ENCODE data around the gene C16orf96.

C16orf96 gene

GRCh38 chr16:4601036-4601863, 45.1 kb downstream of the C16orf96 start:
- no peaks in the 10 kb centered on the region for H3K79me2 ChIP-seq (ENCODE audit: control insufficient read depth, insufficient read depth, low read length)
- H2AK5ac ChIP-seq (ENCODE audit: low read length), result no peak overlapping the region
- H3K4me1 ChIP-seq (ENCODE audit: control insufficient read depth, low read depth, low read length), result no peaks in the 10 kb centered on the region
- H2BK5ac ChIP-seq (ENCODE audit: low read length), result no peak overlapping the region
- H3K27me3 ChIP-seq (ENCODE audit: insufficient read depth, low read length, poor library complexity), result no peaks in the 10 kb centered on the region
- H3K4me3 ChIP-seq (ENCODE audit: low read length), result no peak overlapping the region
- 100% methylated on average over 3 of the region's 18 CpGs for WGBS (ENCODE audit: extremely low coverage, insufficient coverage, low lambda C conversion rate)
- no peak overlapping the region for H3K4me2 ChIP-seq (ENCODE audit: low read length)
- no peaks in the 10 kb centered on the region for H3K36me3 ChIP-seq (ENCODE audit: control insufficient read depth, insufficient read depth, low read length)
- H3K56ac ChIP-seq (ENCODE audit: low read length), result no peak overlapping the region
- H3K18ac ChIP-seq (ENCODE audit: low read length), result no peak overlapping the region
- no peak overlapping the region for H4K5ac ChIP-seq (ENCODE audit: low read length)
- no peak overlapping the region for H2BK120ac ChIP-seq (ENCODE audit: low read depth, low read length)
- no peaks in the 10 kb centered on the region for H3K79me1 ChIP-seq (ENCODE audit: low read length)
- DNase-seq, result no peak
- H4K8ac ChIP-seq (ENCODE audit: low read depth, low read length), result no peak overlapping the region
- H2BK15ac ChIP-seq (replicated peaks; ENCODE audit: low read depth), result no peak overlapping the region
- H3K27ac ChIP-seq (ENCODE audit: low read depth, low read length), result no peak overlapping the region
- H3K23ac ChIP-seq (ENCODE audit: low read length), result no peak overlapping the region
- H3K9ac ChIP-seq (ENCODE audit: low read length), result no peak overlapping the region
- no peak overlapping the region for H3K4ac ChIP-seq (ENCODE audit: low read depth, low read length)

GRCh38 chr16:4601864-4602186, 45.7 kb downstream of the C16orf96 start:
- Histone ChIP-seq H3K23ac (ENCODE audit: low read length) (no peak overlapping the region), H3K4me1 (ENCODE audit: control insufficient read depth, low read depth, low read length) (no peaks in the 10 kb centered on the region), H3K18ac (ENCODE audit: low read length) (no peak overlapping the region), H2BK120ac (ENCODE audit: low read depth, low read length) (no peak overlapping the region), H4K5ac (ENCODE audit: low read length) (no peak overlapping the region), H2BK15ac (replicated peaks; ENCODE audit: low read depth) (no peak overlapping the region), H3K36me3 (ENCODE audit: control insufficient read depth, insufficient read depth, low read length) (no peaks in the 10 kb centered on the region), H3K4me2 (ENCODE audit: low read length) (no peak overlapping the region), H3K4me3 (ENCODE audit: low read length) (no peak overlapping the region), H2BK5ac (ENCODE audit: low read length) (no peak overlapping the region), H4K8ac (ENCODE audit: low read depth, low read length) (no peak overlapping the region), H3K9ac (ENCODE audit: low read length) (no peak overlapping the region), H3K27ac (ENCODE audit: low read depth, low read length) (no peak overlapping the region), H3K56ac (ENCODE audit: low read length) (no peak overlapping the region), H2AK5ac (ENCODE audit: low read length) (no peak overlapping the region), H3K79me1 (ENCODE audit: low read length) (no peaks in the 10 kb centered on the region), H3K27me3 (ENCODE audit: insufficient read depth, low read length, poor library complexity) (no peaks in the 10 kb centered on the region), H3K79me2 (ENCODE audit: control insufficient read depth, insufficient read depth, low read length) (no peaks in the 10 kb centered on the region), H3K4ac (ENCODE audit: low read depth, low read length) (no peak overlapping the region)
- no peak for DNase-seq
- no CpG with 5 or more reads among the region's 6 CpGs for WGBS (ENCODE audit: extremely low coverage, insufficient coverage, low lambda C conversion rate)

- WGBS (ENCODE audit: extremely low coverage, insufficient coverage, low lambda C conversion rate), result no CpG with 5 or more reads among the region's 8 CpGs
- Histone ChIP-seq H2BK5ac (ENCODE audit: low read length) (no peak overlapping the region), H3K4me2 (ENCODE audit: low read length) (no peak overlapping the region), H3K4me3 (ENCODE audit: low read length) (no peak overlapping the region), H3K27me3 (ENCODE audit: insufficient read depth, low read length, poor library complexity) (no peaks in the 10 kb centered on the region), H3K27ac (ENCODE audit: low read depth, low read length) (no peak overlapping the region), H3K79me2 (ENCODE audit: control insufficient read depth, insufficient read depth, low read length) (no peaks in the 10 kb centered on the region), H4K5ac (ENCODE audit: low read length) (no peak overlapping the region), H3K79me1 (ENCODE audit: low read length) (no peaks in the 10 kb centered on the region), H3K18ac (ENCODE audit: low read length) (no peak overlapping the region), H3K4ac (ENCODE audit: low read depth, low read length) (no peak overlapping the region), H3K9ac (ENCODE audit: low read length) (no peak overlapping the region), H2AK5ac (ENCODE audit: low read length) (no peak overlapping the region), H2BK15ac (replicated peaks; ENCODE audit: low read depth) (no peak overlapping the region), H3K4me1 (ENCODE audit: control insufficient read depth, low read depth, low read length) (no peaks in the 10 kb centered on the region), H3K23ac (ENCODE audit: low read length) (peak overlapping the region; percentile 66), H3K36me3 (ENCODE audit: control insufficient read depth, insufficient read depth, low read length) (no peaks in the 10 kb centered on the region), H2BK120ac (ENCODE audit: low read depth, low read length) (no peak overlapping the region), H4K8ac (ENCODE audit: low read depth, low read length) (no peak overlapping the region), H3K56ac (ENCODE audit: low read length) (no peak overlapping the region)
- no peak for DNase-seq
Observed at GRCh38 chr16:4602331-4602730, 46.2 kb downstream of the C16orf96 start.

- no peak overlapping the region for H3K9ac ChIP-seq (ENCODE audit: low read length)
- no peak overlapping the region for H3K4me3 ChIP-seq (ENCODE audit: low read length)
- no CpG with 5 or more reads among the region's 13 CpGs for WGBS (ENCODE audit: extremely low coverage, insufficient coverage, low lambda C conversion rate)
- H2BK120ac ChIP-seq (ENCODE audit: low read depth, low read length), result no peak overlapping the region
- H3K79me1 ChIP-seq (ENCODE audit: low read length), result no peaks in the 10 kb centered on the region
- H4K8ac ChIP-seq (ENCODE audit: low read depth, low read length), result no peak overlapping the region
- no peak overlapping the region for H3K18ac ChIP-seq (ENCODE audit: low read length)
- H3K79me2 ChIP-seq (ENCODE audit: control insufficient read depth, insufficient read depth, low read length), result no peaks in the 10 kb centered on the region
- H3K27me3 ChIP-seq (ENCODE audit: insufficient read depth, low read length, poor library complexity), result no peaks in the 10 kb centered on the region
- no peak overlapping the region for H4K5ac ChIP-seq (ENCODE audit: low read length)
- no peak overlapping the region for H2BK15ac ChIP-seq (replicated peaks; ENCODE audit: low read depth)
- H2BK5ac ChIP-seq (ENCODE audit: low read length), result no peak overlapping the region
- no peak overlapping the region for H3K27ac ChIP-seq (ENCODE audit: low read depth, low read length)
- no peak for DNase-seq
- peak overlapping the region; percentile 25 for H3K56ac ChIP-seq (ENCODE audit: low read length)
- H3K36me3 ChIP-seq (ENCODE audit: control insufficient read depth, insufficient read depth, low read length), result no peaks in the 10 kb centered on the region
- H3K4ac ChIP-seq (ENCODE audit: low read depth, low read length), result no peak overlapping the region
- H3K4me1 ChIP-seq (ENCODE audit: control insufficient read depth, low read depth, low read length), result no peaks in the 10 kb centered on the region
- no peak overlapping the region for H3K23ac ChIP-seq (ENCODE audit: low read length)
- H3K4me2 ChIP-seq (ENCODE audit: low read length), result no peak overlapping the region
- H2AK5ac ChIP-seq (ENCODE audit: low read length), result no peak overlapping the region
Observed at GRCh38 chr16:4603624-4604170, 47.6 kb downstream of the C16orf96 start.

- Histone ChIP-seq H4K8ac (ENCODE audit: low read depth, low read length) (no peak overlapping the region), H3K79me1 (ENCODE audit: low read length) (no peaks in the 10 kb centered on the region), H3K36me3 (ENCODE audit: control insufficient read depth, insufficient read depth, low read length) (no peaks in the 10 kb centered on the region), H4K5ac (ENCODE audit: low read length) (no peak overlapping the region), H3K56ac (ENCODE audit: low read length) (no peak overlapping the region), H2BK5ac (ENCODE audit: low read length) (no peak overlapping the region), H3K23ac (ENCODE audit: low read length) (no peak overlapping the region), H3K4me3 (ENCODE audit: low read length) (no peak overlapping the region), H3K27ac (ENCODE audit: low read depth, low read length) (no peak overlapping the region), H3K9ac (ENCODE audit: low read length) (no peak overlapping the region), H3K4me1 (ENCODE audit: control insufficient read depth, low read depth, low read length) (no peaks in the 10 kb centered on the region), H2BK120ac (ENCODE audit: low read depth, low read length) (no peak overlapping the region), H3K18ac (ENCODE audit: low read length) (no peak overlapping the region), H3K4ac (ENCODE audit: low read depth, low read length) (no peak overlapping the region), H2AK5ac (ENCODE audit: low read length) (no peak overlapping the region), H2BK15ac (replicated peaks; ENCODE audit: low read depth) (no peak overlapping the region), H3K27me3 (ENCODE audit: insufficient read depth, low read length, poor library complexity) (no peaks in the 10 kb centered on the region), H3K79me2 (ENCODE audit: control insufficient read depth, insufficient read depth, low read length) (no peaks in the 10 kb centered on the region), H3K4me2 (ENCODE audit: low read length) (no peak overlapping the region)
- DNase-seq, result no peak
- WGBS (ENCODE audit: extremely low coverage, insufficient coverage, low lambda C conversion rate), result no CpG with 5 or more reads among the region's 15 CpGs
Observed at GRCh38 chr16:4604401-4604800, 48.3 kb downstream of the C16orf96 start.

- Histone ChIP-seq H4K5ac (ENCODE audit: low read length) (no peak overlapping the region), H3K36me3 (ENCODE audit: control insufficient read depth, insufficient read depth, low read length) (no peaks in the 10 kb centered on the region), H3K79me2 (ENCODE audit: control insufficient read depth, insufficient read depth, low read length) (peaks cover 9% of the 10 kb centered on the region), H3K4me2 (ENCODE audit: low read length) (no peak overlapping the region), H3K4ac (ENCODE audit: low read depth, low read length) (no peak overlapping the region), H3K27ac (ENCODE audit: low read depth, low read length) (no peak overlapping the region), H3K27me3 (ENCODE audit: insufficient read depth, low read length, poor library complexity) (no peaks in the 10 kb centered on the region), H2AK5ac (ENCODE audit: low read length) (no peak overlapping the region), H4K8ac (ENCODE audit: low read depth, low read length) (no peak overlapping the region), H3K4me3 (ENCODE audit: low read length) (no peak overlapping the region), H3K23ac (ENCODE audit: low read length) (no peak overlapping the region), H3K4me1 (ENCODE audit: control insufficient read depth, low read depth, low read length) (no peaks in the 10 kb centered on the region), H2BK5ac (ENCODE audit: low read length) (no peak overlapping the region), H3K79me1 (ENCODE audit: low read length) (peaks cover 4% of the 10 kb centered on the region), H3K18ac (ENCODE audit: low read length) (no peak overlapping the region), H3K9ac (ENCODE audit: low read length) (no peak overlapping the region), H2BK120ac (ENCODE audit: low read depth, low read length) (no peak overlapping the region), H3K56ac (ENCODE audit: low read length) (no peak overlapping the region), H2BK15ac (replicated peaks; ENCODE audit: low read depth) (no peak overlapping the region)
- no peak for DNase-seq
- no CpG with 5 or more reads among the region's 9 CpGs for WGBS (ENCODE audit: extremely low coverage, insufficient coverage, low lambda C conversion rate)
Observed at GRCh38 chr16:4606354-4606753, 50.2 kb downstream of the C16orf96 start.
